Activated CD4-positive, alpha-beta T cell treated with anti-CD3 and anti-CD28 coated beads, Interleukin-2, Interleukin-6, amounts not matched to agents 100 ng/mL and 50 ng/mL, durations not matched to agents 16 hours and 8 hours (primary cell): ENCODE measurements around the gene C10orf90.

Experiments
- DNase-seq: peaks from one replicate; pipeline ENCODE4 v3.0.0-alpha.2; 2020

C10orf90 gene

GRCh38 chr10:126420567-126421300 is 249.8 kb downstream of the C10orf90 start:
- DNase-seq: no peak

GRCh38 chr10:126417220-126417825 is 253.2 kb downstream of the C10orf90 start:
- no peak for DNase-seq

GRCh38 chr10:126409821-126410220 is 260.7 kb downstream of the C10orf90 start:
- DNase-seq: no peak

- no peak for DNase-seq
These were observed 261.4 kb downstream of the C10orf90 start for GRCh38 chr10:126408953-126409641.

GRCh38 chr10:126407831-126408230 is 262.7 kb downstream of the C10orf90 start:
- DNase-seq: no peak

GRCh38 chr10:126405239-126405775 is 265.2 kb downstream of the C10orf90 start:
- DNase-seq: no peak

GRCh38 chr10:126402721-126403695 is 267.5 kb downstream of the C10orf90 start:
- DNase-seq: no peak

- no peak for DNase-seq
These were observed 269.9 kb downstream of the C10orf90 start for GRCh38 chr10:126400641-126401040.

- DNase-seq: no peak
These were observed 271.6 kb downstream of the C10orf90 start for GRCh38 chr10:126398924-126399323.

GRCh38 chr10:126398383-126398743 is 272.1 kb downstream of the C10orf90 start:
- DNase-seq: no peak

GRCh38 chr10:126397640-126398382 is 272.7 kb downstream of the C10orf90 start:
- no peak for DNase-seq

- DNase-seq: no peak
These were observed 273.3 kb downstream of the C10orf90 start for GRCh38 chr10:126397156-126397555.

GRCh38 chr10:126394948-126395347 is 275.5 kb downstream of the C10orf90 start:
- DNase-seq: no peak

- DNase-seq: no peak
These were observed 277.4 kb downstream of the C10orf90 start for GRCh38 chr10:126393076-126393475.

GRCh38 chr10:126392469-126392868 is 278.0 kb downstream of the C10orf90 start:
- no peak for DNase-seq

GRCh38 chr10:126392068-126392467 is 278.4 kb downstream of the C10orf90 start:
- no peak for DNase-seq

GRCh38 chr10:126391192-126391885 is 279.2 kb downstream of the C10orf90 start:
- DNase-seq: no peak

GRCh38 chr10:126390324-126390723 is 280.2 kb downstream of the C10orf90 start:
- DNase-seq: no peak

- DNase-seq: peak; percentile 2
These were observed 282.3 kb downstream of the C10orf90 start, which contains the start of gene ADAM12 for GRCh38 chr10:126387931-126388911. TSS of gene ADAM12 (minus strand) at chr10:126388477. CDS start at chr10:126388145, 332 bp downstream.
